ENCODE results near the gene KRI1.

KRI1 gene

DNA sequence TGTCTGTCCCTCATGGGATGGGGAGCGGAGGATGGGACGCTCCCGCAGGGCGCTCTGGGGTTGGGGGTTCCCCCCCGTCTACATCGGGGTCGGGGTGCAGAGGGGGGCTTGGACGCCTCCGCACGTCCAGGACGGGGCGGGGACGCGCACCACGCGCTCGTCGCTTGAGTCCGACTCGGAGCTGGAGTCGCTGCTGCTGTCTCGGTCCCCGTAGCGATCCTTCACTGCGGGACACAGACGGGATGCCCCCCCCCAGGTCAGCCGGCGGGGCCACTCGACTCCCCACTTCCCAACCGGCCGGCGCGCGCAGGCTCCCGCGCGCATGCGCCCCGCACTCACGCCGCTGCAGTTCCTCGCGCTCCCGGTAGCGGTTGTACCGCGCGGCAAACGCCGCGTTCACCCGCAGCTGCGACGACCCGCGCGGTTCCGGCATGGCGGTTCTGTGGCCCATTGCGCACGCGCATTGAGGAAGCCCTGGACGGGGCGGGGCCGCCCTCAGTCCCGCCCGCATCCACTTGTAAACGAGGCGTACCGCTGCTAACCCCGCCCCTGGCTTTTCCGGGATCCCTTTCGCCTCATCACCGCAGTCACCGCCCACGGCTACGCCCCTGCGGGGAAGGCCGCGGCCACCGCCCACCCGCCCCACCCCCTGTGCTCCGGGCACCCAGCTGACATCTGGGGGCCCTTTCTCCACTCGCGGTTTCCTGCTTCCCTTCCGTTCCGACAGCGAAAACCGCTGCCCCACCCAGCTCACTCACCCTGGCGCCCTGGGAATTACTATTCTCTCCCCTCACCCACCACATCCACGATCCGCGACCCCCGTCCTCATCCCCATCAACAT is at the start of gene KRI1:
TSS of gene KRI1 (minus strand) at position 444 of the 841 bp plus-strand sequence. CDS start at position 433, 11 bp downstream.
- peak; percentile 98 to 99 for DNase-seq (ENCODE audit: extremely low read depth in 1 of 2, low read depth in 1 of 2)

- DNase-seq (ENCODE audit: extremely low read depth in 1 of 2, low read depth in 1 of 2), result no peak
These were observed 46.8 kb upstream of the KRI1 start for GRCh38 chr19:10612499-10613119.

DNA sequence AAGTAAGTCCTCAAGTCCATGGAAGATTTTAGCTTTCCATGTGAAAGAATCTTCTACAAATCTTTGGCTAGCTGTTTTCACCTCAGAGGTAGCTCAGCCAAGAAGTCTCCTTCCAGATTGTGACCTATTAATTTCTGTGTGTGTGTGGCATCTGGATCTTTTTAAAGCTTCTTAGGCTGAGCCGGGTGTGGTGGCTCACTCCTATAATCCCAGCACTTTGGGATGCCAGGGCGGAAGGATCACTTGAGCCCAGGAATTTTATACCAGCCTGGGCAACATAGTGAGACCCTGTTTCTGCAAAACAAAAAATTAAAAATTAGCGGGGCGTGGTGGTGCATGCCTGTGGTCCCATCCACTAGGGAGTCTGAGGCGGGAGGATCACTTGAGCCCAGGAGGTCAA is 46.1 kb upstream of the KRI1 start:
- DNase-seq (ENCODE audit: extremely low read depth in 1 of 2, low read depth in 1 of 2), result no peak

DNA sequence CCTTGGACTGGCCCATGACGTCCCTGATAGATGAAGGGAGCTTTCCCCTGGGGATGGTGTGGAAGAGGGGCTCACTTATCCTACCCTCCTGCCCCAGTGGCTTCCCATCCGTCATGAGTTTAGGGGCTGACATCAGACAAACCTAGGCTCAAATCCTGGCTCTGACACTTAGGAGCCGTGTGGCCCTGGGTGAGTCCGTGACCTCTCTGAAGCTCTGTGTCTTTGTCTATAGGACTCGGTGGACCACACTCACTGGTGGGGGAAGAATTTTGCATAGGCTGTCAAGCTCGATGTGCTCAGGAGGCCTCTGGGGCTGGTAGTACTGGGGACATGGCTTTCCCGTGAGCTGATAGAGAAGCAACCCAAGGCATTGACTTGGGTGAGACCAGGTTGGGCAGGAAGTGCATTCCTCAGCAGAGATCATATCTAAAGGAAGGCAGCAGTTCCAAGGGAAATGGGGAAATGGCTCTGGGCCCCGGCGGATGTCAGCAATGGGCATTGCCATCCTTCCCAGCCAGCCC is 38.7 kb upstream of the KRI1 start:
- DNase-seq (ENCODE audit: extremely low read depth in 1 of 2, low read depth in 1 of 2), result no peak

GRCh38 chr19:10603873-10604459 is 38.2 kb upstream of the KRI1 start:
- DNase-seq (ENCODE audit: extremely low read depth in 1 of 2, low read depth in 1 of 2), result no peak

GRCh38 chr19:10603084-10603872 is 37.5 kb upstream of the KRI1 start:
- DNase-seq (ENCODE audit: extremely low read depth in 1 of 2, low read depth in 1 of 2), result peak; percentile 49 to 69

GRCh38 chr19:10602330-10603083 is 36.7 kb upstream of the KRI1 start:
- peak; percentile 74 to 80 for DNase-seq (ENCODE audit: extremely low read depth in 1 of 2, low read depth in 1 of 2)

DNA sequence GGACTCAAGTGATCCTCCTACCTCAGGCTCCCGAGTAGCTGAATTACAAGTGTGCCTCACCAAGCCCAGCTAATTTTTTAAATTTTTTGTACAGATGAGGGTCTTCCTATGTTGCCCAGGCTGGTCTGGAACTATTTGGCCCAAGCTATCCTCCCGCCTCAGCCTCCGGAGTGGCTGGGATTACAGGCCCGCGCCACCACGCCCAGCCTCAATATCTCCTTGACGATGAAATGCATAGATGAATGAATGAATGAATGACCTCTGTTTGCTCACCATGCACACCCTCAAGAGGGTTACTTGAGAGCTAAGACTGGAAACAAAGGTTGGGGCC is 36.2 kb upstream of the KRI1 start:
- no peak for DNase-seq (ENCODE audit: extremely low read depth in 1 of 2, low read depth in 1 of 2)

DNA sequence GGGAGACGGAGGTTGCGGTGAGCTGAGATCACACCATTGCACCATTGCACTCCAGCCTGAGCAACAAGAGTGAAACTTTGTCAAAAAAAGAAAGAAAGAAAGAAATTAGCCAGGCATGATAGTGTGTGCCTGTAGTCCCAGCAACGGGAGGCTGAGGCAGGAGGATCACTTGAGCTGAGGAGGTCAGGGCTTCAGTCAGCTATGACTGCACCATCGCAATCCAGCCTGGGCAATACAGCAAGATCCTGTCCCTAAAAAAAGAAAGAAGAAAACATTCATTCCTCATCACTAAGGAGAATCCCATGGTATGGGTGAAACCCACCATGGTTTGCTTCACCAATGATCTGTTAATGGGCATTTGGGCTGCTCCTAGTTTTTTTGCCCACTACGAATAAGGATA is 34.3 kb upstream of the KRI1 start:
- DNase-seq (ENCODE audit: extremely low read depth in 1 of 2, low read depth in 1 of 2), result no peak

- DNase-seq (ENCODE audit: extremely low read depth in 1 of 2, low read depth in 1 of 2), result no peak
These were observed 28.2 kb upstream of the KRI1 start for GRCh38 chr19:10593820-10594637.

- no peak for DNase-seq (ENCODE audit: extremely low read depth in 1 of 2, low read depth in 1 of 2)
These were observed 27.3 kb upstream of the KRI1 start for GRCh38 chr19:10593148-10593547.

- no peak for DNase-seq (ENCODE audit: extremely low read depth in 1 of 2, low read depth in 1 of 2)
These were observed 22.0 kb upstream of the KRI1 start for GRCh38 chr19:10587839-10588150.

GRCh38 chr19:10587022-10587838 is 21.4 kb upstream of the KRI1 start, which contains the start of gene AP1M2:
TSS of gene AP1M2 (minus strand) at chr19:10587312. CDS start at chr19:10587231, 81 bp downstream.
- DNase-seq (ENCODE audit: extremely low read depth in 1 of 2, low read depth in 1 of 2), result no peak

- no peak for DNase-seq (ENCODE audit: extremely low read depth in 1 of 2, low read depth in 1 of 2)
These were observed 20.6 kb upstream of the KRI1 start for GRCh38 chr19:10586396-10586795.

- DNase-seq (ENCODE audit: extremely low read depth in 1 of 2, low read depth in 1 of 2), result no peak
These were observed 17.4 kb upstream of the KRI1 start for GRCh38 chr19:10583036-10583776.

DNA sequence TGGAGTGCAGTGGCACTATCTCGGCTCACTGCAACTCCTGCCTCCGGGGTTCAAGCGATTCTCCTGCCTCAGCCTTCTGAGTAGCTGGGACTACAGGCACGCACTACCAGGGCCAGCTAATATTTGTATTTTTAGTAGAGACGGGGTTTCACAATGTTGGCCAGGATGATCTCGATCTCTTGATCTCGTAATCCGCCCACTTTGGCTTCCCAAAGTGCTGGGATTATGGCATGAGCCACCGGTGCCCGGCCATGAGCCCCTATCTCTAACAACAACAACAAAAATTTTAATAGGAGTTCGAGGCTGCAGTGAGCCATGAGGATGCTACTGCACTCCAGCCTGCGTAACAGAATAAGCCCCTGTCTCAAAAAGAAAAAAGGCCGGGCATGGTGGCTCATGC is 16.3 kb upstream of the KRI1 start:
- no peak for DNase-seq (ENCODE audit: extremely low read depth in 1 of 2, low read depth in 1 of 2)

- DNase-seq (ENCODE audit: extremely low read depth in 1 of 2, low read depth in 1 of 2), result peak in 1 of 2 donors; percentile 83
These were observed 15.3 kb upstream of the KRI1 start for GRCh38 chr19:10580979-10581631.

GRCh38 chr19:10577951-10578350 is 12.1 kb upstream of the KRI1 start:
- DNase-seq (ENCODE audit: extremely low read depth in 1 of 2, low read depth in 1 of 2), result no peak

Measured in stimulated activated CD8-positive, alpha-beta memory T cell treated with anti-CD3 and anti-CD28 coated beads, Interleukin-7, amount 100 ng/mL, for 48 hours (primary cell).